Esophagus muscularis mucosa (tissue), 4 donors: Measurements from ENCODE around the gene NT5DC3. TPM values are rescaled to one million over a fixed set of nuclear protein-coding genes. Genes with fewer than 3 reads are reported as not detected.
A peak's percentile ranks its signal among the peaks of the same experiment; 100 is the strongest.

Experiments
- DNase-seq: peaks from one replicate; pipeline ENCODE4 v3.0.0-alpha.2; 2017; ENCODE audit errors: extremely low spot score
- H3K27ac ChIP-seq, 4 donors: fragments of 200-600 bp; sonication (generic); replicated peaks in 1 of 4; 1 replicate in 3 of 4; 2 replicates in 1 of 4; pipeline ENCODE4 v1.5.1; 2016 to 2019; ENCODE audit warnings: mild to moderate bottlenecking in 1 of 4
- H3K27me3 ChIP-seq, 4 donors: fragments of 200-600 bp; sonication (generic); one replicate each; pipeline versions ENCODE4 v1.5.1 to v1.6.0; 2016 to 2019
- H3K36me3 ChIP-seq, 4 donors: fragments of 200-600 bp; sonication (generic); one replicate each; pipeline ENCODE4 v1.5.1; 2016 to 2019
- H3K4me1 ChIP-seq, 4 donors: fragments of 200-600 bp; sonication (generic); one replicate each; pipeline ENCODE4 v1.5.1; 2016 to 2019
- H3K4me3 ChIP-seq, 4 donors: fragments of 200-600 bp; sonication (generic); 1 replicate in 2 of 4; 2 replicates in 2 of 4; pipeline ENCODE4 v1.5.1; 2016 to 2019; ENCODE audit warnings: mild to moderate bottlenecking in 4 of 4, moderate library complexity in 1 of 4
- H3K9me3 ChIP-seq, 4 donors: fragments of 200-600 bp; sonication (generic); 1 replicate in 3 of 4; 2 replicates in 1 of 4; pipeline ENCODE4 v1.5.1; 2016 to 2019
- EP300 ChIP-seq: sonication (generic); formaldehyde crosslinking; IDR thresholded peaks from one replicate; pipeline ENCODE4 v1.6.1; 2017; ENCODE audit warnings: antibody characterized with exemption
- POLR2A ChIP-seq: fragments of 450-650 bp; IDR thresholded peaks from one replicate; pipeline ENCODE4 v1.6.1; 2017; ENCODE audit warnings: antibody characterized with exemption, moderate library complexity, mild to moderate bottlenecking, low read depth
- POLR2AphosphoS5 ChIP-seq, 2 donors: sonication (generic); formaldehyde crosslinking; IDR thresholded peaks; one replicate each; pipeline ENCODE4 v1.6.1; 2017; ENCODE audit warnings: antibody characterized with exemption in 2 of 2
- WGBS: methylation state at CpG from one replicate; pipeline ENCODE4 v1.1.5; 2018; 5-methylcytosine and 5-hydroxymethylcytosine counted together
- intact Hi-C: fragments of 100-400 bp; cut with DNase I; formaldehyde crosslinking; loops from one replicate; pipeline ENCODE4 v1.15.1; 2023
- total RNA-seq, 4 donors: library from RNA; depleted of rRNA; stranded (reverse); fragments of >200 nt; gene quantifications; one replicate each; pipeline versions ENCODE4 v1.1.0 to v1.2.1, GENCODE V29; 2016
- TF ChIP-seq, protein P1 (sequence below), 3 experiments: fragments of 200-600 bp in 2 of 3; fragments of 450-650 bp in 1 of 3; sonication (generic) in 2 of 3; IDR thresholded peaks; one replicate each; pipeline ENCODE4 v1.5.1; 2017 to 2019; ENCODE audit warnings: antibody characterized with exemption in 3 of 3, mild to moderate bottlenecking in 2 of 3, moderate library complexity in 1 of 3

The NT5DC3 gene
- total RNA-seq, 4 donors from 2014 or later, result 169 to 275 (median 195) TPM

DNA sequence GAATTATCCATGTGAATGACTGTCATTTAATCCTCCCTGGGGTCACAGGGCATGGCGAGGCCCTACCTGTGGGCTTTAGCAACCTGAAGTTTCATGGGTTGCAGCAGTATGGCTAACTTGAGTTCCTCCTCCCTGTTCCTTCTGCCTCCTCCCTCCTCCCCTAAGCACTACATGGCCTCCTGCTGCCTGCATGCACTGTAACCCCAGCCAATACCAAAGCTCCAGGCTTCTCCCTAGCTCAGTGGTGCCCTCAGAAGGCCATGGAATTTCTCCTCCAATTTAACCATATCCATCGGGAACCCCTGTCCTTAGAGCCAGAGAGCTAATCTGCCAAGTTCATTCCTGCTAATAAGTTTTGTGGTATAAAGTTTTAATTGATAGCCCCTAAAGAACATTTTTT lies 95.1 kb downstream of the NT5DC3 start:
- Histone ChIP-seq H3K9me3 (no peaks in the 10 kb centered on the region), H3K27me3 (no peaks in the 10 kb centered on the region), H3K4me1 (peaks cover 0 to 11% (median 6%) of the 10 kb centered on the region in 4 donors), H3K36me3 (peaks cover 0 to 8% (median 6%) of the 10 kb centered on the region in 4 donors), H3K4me3 (no peak overlapping the region), H3K27ac (no peak overlapping the region)
- intact Hi-C loops, result no loop called here
- no peak for DNase-seq
- WGBS, result 91% methylated on average over 2 of the region's 2 CpGs
- TF ChIP-seq, protein P1, sequence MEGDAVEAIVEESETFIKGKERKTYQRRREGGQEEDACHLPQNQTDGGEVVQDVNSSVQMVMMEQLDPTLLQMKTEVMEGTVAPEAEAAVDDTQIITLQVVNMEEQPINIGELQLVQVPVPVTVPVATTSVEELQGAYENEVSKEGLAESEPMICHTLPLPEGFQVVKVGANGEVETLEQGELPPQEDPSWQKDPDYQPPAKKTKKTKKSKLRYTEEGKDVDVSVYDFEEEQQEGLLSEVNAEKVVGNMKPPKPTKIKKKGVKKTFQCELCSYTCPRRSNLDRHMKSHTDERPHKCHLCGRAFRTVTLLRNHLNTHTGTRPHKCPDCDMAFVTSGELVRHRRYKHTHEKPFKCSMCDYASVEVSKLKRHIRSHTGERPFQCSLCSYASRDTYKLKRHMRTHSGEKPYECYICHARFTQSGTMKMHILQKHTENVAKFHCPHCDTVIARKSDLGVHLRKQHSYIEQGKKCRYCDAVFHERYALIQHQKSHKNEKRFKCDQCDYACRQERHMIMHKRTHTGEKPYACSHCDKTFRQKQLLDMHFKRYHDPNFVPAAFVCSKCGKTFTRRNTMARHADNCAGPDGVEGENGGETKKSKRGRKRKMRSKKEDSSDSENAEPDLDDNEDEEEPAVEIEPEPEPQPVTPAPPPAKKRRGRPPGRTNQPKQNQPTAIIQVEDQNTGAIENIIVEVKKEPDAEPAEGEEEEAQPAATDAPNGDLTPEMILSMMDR (IDR thresholded peaks at IDR 0.05), result no peak
- TF ChIP-seq EP300, result no peak
- TF ChIP-seq POLR2AphosphoS5 (IDR thresholded peaks at IDR 0.05), result no peak
- TF ChIP-seq POLR2A, result no peak

DNA sequence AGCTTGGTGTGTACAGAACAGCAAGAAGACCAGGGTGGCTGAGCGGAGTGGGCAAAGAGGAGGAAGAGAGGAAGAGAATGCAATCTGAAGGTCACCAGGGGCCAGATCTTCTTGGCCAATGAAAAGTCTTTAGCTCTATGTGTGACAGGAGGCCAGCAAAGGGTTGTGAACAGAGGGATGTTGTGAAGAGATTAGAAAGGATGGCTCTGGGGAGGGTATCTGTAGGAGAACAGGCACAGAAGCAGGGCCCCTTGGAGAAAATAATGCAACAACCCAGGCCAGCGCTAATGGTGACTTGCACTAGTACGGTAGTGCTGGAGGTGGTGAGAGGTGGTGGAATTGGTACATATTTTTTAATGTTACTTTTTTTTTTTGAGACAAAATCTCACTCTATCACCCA lies 97.2 kb downstream of the NT5DC3 start:
- H3K4me1 ChIP-seq, result peaks cover 0 to 11% (median 6%) of the 10 kb centered on the region in 4 donors
- peaks cover 0 to 8% (median 6%) of the 10 kb centered on the region in 4 donors for H3K36me3 ChIP-seq
- no peak overlapping the region for H3K27ac ChIP-seq
- intact Hi-C loops, result no loop called here
- DNase-seq, result no peak
- WGBS, result 98% methylated on average over 3 of the region's 3 CpGs
- H3K4me3 ChIP-seq, result no peak overlapping the region
- no peaks in the 10 kb centered on the region for H3K27me3 ChIP-seq
- no peaks in the 10 kb centered on the region for H3K9me3 ChIP-seq
- TF ChIP-seq POLR2AphosphoS5 (IDR thresholded peaks at IDR 0.05) (no peak), EP300 (no peak), POLR2A (no peak)
- TF ChIP-seq, protein P1 (IDR thresholded peaks at IDR 0.05), result no peak

DNA sequence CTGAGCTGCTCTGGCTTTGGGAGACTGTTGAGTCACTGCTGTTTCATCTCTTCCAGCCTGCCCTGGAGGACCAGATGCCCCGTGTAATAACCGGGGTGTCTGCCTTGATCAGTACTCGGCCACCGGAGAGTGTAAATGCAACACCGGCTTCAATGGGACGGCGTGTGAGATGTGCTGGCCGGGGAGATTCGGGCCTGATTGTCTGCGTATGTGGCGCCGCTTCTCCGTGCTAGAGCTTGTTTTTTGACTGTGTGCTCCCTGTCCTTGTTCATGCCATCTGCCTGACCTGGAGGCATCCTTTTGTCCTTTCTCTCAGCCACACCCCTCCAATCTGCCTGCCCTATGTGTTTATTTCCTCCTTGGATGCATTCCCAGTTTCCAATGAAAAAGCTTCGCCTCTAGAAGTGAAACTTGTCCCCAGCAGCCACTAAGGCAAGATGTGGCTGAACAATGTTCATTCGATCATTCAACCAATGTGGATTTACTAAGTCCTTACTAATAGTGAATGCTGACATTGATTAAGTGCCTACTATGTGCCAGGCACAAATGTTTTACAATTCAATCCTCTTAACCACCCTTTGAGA lies 98.6 kb downstream of the NT5DC3 start:
- no peaks in the 10 kb centered on the region for H3K9me3 ChIP-seq
- no peak for DNase-seq
- no peak overlapping the region for H3K27ac ChIP-seq
- no peaks in the 10 kb centered on the region for H3K27me3 ChIP-seq
- intact Hi-C loops, result no loop called here
- TF ChIP-seq POLR2AphosphoS5 (IDR thresholded peaks at IDR 0.05) (no peak), EP300 (no peak), POLR2A (no peak)
- TF ChIP-seq, protein P1 (IDR thresholded peaks at IDR 0.05), result no peak
- H3K36me3 ChIP-seq, result peaks cover 0 to 8% (median 6%) of the 10 kb centered on the region in 4 donors
- H3K4me1 ChIP-seq, result peaks cover 0 to 11% (median 6%) of the 10 kb centered on the region in 4 donors
- H3K4me3 ChIP-seq, result no peak overlapping the region
- WGBS, result 83% methylated on average over 15 of the region's 15 CpGs

DNA sequence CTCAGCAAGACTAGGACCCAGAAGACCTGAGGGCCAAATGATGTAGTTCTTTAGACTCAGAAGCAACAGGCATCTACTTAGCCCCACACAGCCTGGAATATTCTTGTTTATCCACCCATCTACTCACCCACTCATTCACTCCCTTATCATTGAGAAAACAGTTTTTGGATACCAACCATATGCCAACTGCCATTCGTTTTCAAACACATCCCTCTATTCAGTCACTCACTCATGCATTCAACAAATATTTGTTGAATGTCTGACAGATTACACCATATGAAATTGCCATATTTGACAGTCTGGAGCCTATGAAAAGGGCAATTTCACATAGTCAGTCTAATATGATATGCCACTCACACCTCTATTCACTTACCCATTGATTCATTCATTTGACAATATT lies 103.2 kb downstream of the NT5DC3 start:
- Histone ChIP-seq H3K36me3 (no peaks in the 10 kb centered on the region), H3K27ac (no peak overlapping the region), H3K4me1 (peaks cover 0 to 7% (median 6%) of the 10 kb centered on the region in 4 donors), H3K27me3 (no peaks in the 10 kb centered on the region), H3K4me3 (no peak overlapping the region), H3K9me3 (no peaks in the 10 kb centered on the region)
- intact Hi-C loops, result no loop called here
- no peak for DNase-seq
- WGBS, result 74% methylated on average over 1 of the region's 1 CpG
- TF ChIP-seq EP300 (no peak), POLR2AphosphoS5 (IDR thresholded peaks at IDR 0.05) (peak in 1 of 2 donors; percentile 3)

DNA sequence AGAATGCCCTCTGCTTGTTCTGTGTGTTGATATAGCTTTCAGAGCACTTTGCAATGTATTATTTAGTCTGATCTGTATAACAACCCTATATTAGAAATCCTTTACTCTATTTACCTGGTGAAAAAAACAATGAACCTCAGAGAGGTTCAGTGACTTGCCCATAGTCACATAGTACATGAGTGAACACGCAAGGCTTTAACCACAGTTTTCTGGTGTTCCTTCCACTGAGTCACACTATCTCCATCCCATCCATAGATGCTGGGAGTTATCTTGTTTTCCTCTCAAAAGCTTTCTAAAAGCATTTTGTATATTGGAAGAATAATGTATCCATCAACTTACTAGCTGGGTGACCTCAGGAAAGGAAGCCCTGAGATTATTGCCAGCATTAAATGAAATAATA lies 104.5 kb downstream of the NT5DC3 start:
- TF ChIP-seq EP300, result no peak
- no peak for TF ChIP-seq POLR2AphosphoS5 (IDR thresholded peaks at IDR 0.05)
- TF ChIP-seq, protein P1 (IDR thresholded peaks at IDR 0.05), result no peak
- no peak for TF ChIP-seq POLR2A
- WGBS, result 100% methylated on average over 1 of the region's 1 CpG
- Histone ChIP-seq H3K27me3 (no peaks in the 10 kb centered on the region), H3K27ac (no peak overlapping the region), H3K4me1 (no peaks in the 10 kb centered on the region), H3K36me3 (no peaks in the 10 kb centered on the region), H3K9me3 (peaks cover 0 to under 1% (median 0%) of the 10 kb centered on the region in 4 donors), H3K4me3 (no peak overlapping the region)
- DNase-seq, result no peak
- intact Hi-C loops, result no loop called here
